HG03135 (cell line): ENCODE results near the gene TMEM260.
"Not testable (repeated sequence)": the region's sequence is repeated elsewhere in the genome, so short reads cannot be mapped to it uniquely, and the experiment has no call there.

ENCODE experiments used
- ATAC-seq: cut with Tn5 transposase; IDR thresholded peaks from one replicate; pipeline ENCODE4 v1.9.1; 2021; ENCODE audit warnings: mild to moderate bottlenecking, moderate library complexity; ENCODE audit not compliant: unreplicated experiment

TMEM260 gene

GRCh38 chr14:56594428-56594827 is 14.8 kb downstream of the TMEM260 start:
- no peak for ATAC-seq

DNA sequence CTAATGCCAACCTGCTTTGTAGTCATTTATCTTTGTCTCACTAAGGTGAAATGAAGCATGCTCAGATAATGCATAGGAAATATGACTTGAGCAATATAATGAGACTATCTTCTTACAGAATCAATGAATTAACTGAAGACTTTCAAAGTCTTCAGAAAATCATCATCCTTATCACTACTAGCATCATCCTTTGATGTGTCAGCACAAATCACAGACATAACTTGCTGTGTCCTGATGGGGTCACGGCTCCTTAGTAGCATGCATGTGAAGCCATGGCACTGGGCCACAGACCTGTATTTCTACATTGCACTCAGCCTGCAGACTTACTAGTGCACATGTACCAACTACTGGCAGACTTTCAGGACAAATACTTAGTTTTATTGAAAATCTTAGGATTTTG is 18.9 kb downstream of the TMEM260 start:
- no peak for ATAC-seq

DNA sequence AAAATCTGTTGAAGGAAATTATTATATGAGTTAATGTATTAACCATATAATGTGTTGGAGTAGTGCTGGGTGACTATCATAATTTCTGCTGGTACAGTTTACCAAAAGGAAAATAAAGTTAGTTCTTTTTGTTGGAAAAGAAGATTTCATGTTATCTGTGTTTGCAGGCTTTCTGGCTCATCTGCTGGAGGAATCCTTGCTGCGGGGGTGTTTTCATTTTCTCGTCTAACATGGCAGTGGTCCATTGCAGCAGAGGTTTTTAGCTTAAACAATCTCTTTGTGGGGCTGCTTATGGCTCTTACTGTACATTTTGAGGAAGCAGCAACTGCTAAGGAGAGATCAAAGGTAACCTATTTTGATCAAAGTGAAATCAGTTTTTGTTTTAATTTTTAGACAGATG is 24.1 kb downstream of the TMEM260 start:
- no peak for ATAC-seq

DNA sequence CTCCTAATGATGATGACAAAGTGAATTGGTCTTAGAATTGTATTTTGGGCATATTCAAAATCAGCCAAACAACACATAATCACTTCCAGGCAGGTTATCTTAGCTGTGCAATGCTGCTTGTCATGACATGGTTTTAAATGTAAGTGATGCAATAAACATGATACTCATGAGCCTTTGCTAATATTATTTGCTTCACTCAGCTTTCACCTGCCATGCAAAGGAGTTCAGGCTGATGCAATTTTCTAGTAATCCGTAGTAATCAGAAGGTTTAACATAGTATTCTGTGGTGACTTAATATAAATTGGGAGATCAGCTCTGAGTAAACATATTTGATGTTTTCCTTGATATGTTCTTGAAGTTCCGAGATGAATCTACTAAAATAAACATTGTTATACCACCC is 29.1 kb downstream of the TMEM260 start:
- no peak for ATAC-seq

DNA sequence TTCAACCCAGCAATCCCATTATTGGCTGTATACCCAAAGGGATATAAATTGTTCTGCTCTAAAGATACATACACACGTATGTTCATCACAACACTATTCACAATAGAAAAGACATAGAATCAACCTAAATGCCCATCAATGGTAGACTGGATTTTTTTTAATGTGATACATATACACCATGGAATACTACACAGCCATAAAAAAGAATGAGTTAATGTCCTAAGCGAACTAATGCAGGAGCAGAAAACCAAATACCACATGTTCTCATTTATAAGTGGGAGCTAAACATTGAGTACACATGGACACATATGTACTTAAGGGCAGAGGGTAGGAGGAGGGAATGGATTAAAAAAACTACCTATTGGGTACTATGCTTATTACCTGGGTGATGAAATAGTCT is 32.1 kb downstream of the TMEM260 start:
- ATAC-seq = not testable (repeated sequence)

DNA sequence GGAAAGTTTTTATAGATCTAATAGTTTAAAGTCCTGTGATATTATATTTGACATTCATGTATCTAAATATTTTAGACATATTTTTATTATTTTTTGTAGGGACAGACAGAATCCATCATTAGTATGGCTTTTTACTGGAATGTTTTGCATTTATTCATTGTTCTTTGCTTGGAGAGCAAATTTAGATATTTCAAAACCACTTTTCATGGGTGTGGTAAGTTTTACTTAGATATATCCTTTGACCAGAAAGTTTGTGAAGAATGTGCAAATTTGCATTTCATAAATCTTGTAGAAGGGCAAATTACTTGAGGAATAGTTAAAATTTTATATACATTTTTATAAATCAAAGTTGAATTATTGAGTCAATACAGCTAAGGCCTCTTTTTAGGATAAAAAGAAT is 37.5 kb downstream of the TMEM260 start:
- ATAC-seq = no peak

GRCh38 chr14:56630707-56631106 is 51.1 kb downstream of the TMEM260 start:
- ATAC-seq = no peak

- ATAC-seq = no peak
Measured at GRCh38 chr14:56632195-56632594, 52.6 kb downstream of the TMEM260 start.

DNA sequence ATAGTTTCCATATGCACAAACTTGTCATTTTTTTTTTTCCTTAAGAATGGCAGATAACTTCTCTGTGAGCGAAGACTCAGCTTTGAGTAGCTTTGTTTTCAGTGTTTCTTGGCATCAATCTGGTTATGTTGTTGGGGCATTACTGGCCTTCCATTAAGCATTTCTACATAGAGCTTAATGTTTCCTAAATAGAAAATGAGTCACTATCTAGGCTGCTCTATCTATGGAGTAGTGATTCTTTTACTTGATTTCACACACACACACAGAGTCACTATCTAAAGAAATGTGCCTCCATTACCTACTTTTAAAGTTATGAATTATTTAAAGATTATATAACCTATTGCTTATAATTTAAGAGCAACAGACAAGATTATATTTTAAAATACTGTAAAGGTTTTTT is 53.9 kb downstream of the TMEM260 start:
- ATAC-seq = no peak

GRCh38 chr14:56635041-56635440 is 55.4 kb downstream of the TMEM260 start:
- no peak for ATAC-seq

GRCh38 chr14:56647493-56647892 is 67.9 kb downstream of the TMEM260 start:
- no peak for ATAC-seq

DNA sequence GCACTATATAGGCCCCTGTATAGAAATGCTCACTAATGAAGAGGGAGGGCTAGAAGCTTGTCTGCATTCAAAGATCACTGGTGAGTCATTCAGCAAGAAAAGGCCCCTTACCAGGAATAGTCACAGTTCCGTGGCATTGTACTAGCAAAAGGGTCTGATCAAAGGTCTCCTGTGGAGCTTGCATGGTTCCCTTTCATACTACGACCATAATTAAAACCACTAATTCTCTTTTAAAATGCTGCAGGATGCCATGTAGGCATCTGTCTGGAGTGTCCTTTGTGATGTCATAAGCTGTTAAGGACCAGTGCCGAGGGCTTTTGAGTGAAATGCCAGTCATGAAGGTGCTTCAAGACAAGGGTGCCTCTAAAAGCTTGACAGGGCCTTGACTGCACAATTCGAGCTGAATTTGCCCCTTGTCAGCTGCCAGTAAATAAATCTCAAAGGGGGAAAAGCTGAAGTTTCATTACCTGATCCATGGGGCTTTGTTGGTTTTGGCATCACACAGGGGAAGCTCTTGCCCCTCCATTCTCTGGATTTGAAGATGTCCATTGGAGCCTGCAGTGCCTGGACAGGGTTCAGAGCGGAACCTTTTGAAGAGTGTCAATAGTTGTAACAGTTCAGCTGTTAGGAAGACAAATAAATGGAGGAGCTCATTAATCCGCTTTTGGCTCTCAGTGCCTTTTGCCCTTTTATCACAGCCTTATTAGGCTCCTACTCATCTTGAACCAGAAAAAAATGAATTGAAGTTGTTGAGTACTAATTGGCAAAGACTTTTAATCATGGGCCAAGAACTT is 69.1 kb downstream of the TMEM260 start:
- no peak for ATAC-seq

DNA sequence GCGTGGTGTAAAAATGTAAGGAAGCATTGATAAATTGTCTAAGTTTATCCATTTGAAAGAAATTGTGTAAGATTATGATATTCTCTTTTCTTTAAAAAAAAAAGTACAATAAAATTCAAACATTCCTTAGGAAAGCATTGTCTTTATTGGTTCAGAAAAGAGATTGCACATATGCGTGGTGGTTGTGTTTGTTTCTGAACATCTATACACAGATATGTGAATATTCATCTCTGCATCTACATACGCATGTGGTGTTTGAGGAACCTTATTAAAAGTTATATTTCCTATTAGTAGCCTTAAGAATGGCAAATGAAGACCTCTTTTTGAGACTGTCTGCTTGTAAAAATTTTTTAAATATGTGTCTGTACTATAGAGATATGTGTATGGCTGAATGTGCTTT is 69.8 kb downstream of the TMEM260 start:
- ATAC-seq = no peak

- ATAC-seq = no peak
Measured at GRCh38 chr14:56650048-56650447, 70.5 kb downstream of the TMEM260 start.

- ATAC-seq = no peak
Measured at GRCh38 chr14:56650979-56651378, 71.4 kb downstream of the TMEM260 start.

- no peak for ATAC-seq
Measured at GRCh38 chr14:56657604-56658003, 78.0 kb downstream of the TMEM260 start.

DNA sequence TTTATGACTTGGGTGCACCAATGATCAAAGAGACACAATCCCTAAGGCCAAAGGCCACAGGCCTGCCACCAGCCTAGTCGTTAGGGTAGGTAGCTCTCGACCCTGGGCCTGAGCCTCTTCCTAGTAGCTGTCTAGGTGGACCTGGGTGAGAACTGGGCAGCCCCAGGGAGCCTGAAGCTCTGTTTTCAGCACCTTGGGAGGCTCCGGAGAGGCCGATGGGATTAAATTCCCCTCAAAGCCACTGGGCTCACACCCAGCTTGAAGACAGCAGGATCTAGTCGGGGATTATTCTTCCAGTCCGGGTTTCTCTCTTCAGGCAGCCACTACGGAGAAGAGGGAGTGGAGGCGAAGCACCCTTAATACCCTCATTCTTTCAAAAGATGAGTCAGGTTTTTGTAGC is 79.8 kb downstream of the TMEM260 start:
- ATAC-seq = no peak

DNA sequence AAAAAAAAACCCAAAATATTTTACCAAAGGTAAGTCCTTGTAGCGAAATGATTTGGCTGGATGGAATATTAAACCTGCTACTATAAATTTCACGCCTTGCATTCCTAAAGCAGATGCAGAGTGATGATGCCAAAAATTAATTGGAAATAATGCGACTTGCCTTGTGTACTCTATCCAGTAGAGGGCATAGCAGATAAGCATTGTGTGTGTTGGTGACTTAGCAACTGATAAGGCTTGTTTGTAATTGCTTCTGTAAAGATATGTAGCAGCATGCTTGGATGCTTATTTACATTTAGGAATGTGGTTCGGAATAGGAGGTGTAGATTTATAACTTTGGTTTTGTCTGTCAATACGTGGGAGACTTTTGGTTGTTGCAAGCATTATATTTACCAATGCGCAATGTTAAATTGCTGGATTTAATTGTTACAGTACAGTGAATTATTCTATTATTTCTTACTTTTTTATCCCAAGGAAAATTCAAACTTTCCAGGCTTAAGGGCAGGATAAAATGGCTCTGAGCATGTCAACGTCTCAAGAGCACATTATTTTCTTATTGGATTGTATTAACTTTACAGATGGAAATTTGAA is 80.5 kb downstream of the TMEM260 start:
- ATAC-seq = no peak

DNA sequence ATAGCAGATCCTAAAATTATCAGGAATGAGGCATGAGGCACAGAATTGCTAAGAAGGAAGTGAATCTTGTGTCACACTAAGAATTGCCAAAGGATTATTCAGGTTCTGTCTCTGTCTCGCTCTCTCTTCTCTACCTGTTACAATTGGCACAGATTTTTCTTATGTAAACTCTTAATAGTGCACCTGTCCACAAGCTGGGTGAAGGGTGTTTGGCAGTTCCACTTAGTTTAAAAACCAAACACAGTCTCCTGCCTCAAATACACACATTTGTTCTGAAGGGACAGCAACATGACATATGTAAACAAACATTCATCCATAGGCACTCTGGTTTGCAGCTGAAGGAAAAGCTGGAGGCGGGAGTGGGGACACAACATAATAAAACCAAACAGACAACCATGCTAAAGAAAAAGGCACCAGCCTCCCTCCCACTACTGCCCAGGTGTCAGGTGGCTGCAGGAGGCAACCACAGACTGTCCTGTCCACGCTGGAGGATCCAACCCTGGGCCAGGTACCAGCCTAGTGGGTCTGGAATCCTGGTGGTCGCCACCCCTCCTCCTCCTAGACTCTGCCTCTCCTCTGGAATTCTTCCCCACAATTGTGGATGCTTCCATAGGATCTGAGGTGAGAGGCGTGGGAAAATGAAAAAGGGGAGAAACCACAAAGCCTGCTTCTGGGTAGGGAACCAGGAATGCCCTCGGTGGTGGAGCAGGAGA is 81.2 kb downstream of the TMEM260 start:
- no peak for ATAC-seq

DNA sequence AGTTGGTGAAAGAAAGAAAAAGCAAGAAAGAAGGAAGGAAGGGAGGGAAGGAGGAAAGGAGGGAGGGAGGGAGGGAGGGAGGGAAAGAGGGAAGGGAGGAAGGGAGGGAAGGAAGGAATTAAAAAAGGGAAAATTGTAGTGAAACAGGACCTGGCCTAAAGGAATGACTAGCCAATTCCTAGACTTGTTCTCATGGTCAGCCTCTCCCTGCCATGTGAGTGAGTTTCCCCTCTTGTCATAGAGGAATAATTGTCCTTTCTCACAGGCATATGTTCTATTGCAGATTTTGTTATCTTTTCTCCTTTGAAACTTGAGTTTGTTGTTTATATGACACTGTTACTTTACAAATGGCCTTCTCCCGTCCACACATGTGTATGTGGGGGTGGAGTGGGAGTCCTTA is 81.9 kb downstream of the TMEM260 start:
- ATAC-seq = no peak

GRCh38 chr14:56664811-56665421 is 85.3 kb downstream of the TMEM260 start:
- no peak for ATAC-seq

DNA sequence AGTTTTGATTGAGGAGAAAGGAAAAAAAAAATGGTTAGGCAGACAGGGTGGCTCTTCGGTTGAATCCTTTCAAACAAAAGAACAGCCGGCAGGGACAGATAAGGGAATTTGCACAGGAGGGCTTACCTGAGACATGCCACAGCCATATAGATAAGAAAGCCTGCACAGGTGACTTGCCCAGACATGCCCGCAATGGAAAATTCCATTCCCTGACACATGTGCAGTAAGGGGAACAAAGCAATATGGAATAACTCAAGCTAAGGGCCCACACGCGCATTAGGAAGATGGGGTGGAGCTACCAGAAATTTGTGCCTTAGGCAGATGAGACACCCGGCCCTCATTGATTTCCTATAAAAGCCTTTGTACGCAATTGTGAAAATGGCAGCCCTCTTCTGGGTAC is 86.7 kb downstream of the TMEM260 start:
- ATAC-seq = no peak
